Measurements from ENCODE around the gene NDRG3.

The NDRG3 gene

GRCh38 chr20:36604952-36605398, 140.9 kb downstream of the NDRG3 start:
- DNase-seq, result peak; percentile 68

Data from CD4-positive, alpha-beta T cell treated with Interleukin-21 for 1 hour (primary cell).